GM10248 (cell line): ENCODE measurements around the gene TRIM6.

Experiments used
- CTCF ChIA-PET: fragments of 300-600 bp; sonication (Branson Sonifier 250); formaldehyde crosslinking; extraction: SDS; loops from one replicate; lab custom pipeline; 2021; ENCODE audit warnings: antibody characterized with exemption; lab: Yijun Ruan, JAX
- POLR2A ChIA-PET: fragments of 350-650 bp; sonication (Branson Sonifier 250); formaldehyde crosslinking; extraction: SDS; loops from one replicate; lab custom pipeline; 2020; ENCODE audit warnings: antibody characterized with exemption; lab: Yijun Ruan, JAX
- DNase-seq: peaks from one replicate; pipeline ENCODE4 v3.0.0; 2012; ENCODE audit errors: extremely low spot score
- TF ChIP-seq, protein P1 (sequence below): IDR thresholded peaks from 2 replicates; pipeline ENCODE4 v1.5.1; 2012; ENCODE audit warnings: mild to moderate bottlenecking, low read depth; ENCODE audit errors: extremely low read depth, missing control alignments, control extremely low read depth

TRIM6 gene

GRCh38 chr11:5625281-5625680 is 28.8 kb downstream of the TRIM6 start:
- ChIA-PET POLR2A (no interaction called here), CTCF (interaction anchor here (0.9 to 2.1 kb wide), 3 partner anchors 13 to 70 kb away, joined by 3 to 13 read pairs (median 3); no protein-coding TSS in a partner anchor)

DNA sequence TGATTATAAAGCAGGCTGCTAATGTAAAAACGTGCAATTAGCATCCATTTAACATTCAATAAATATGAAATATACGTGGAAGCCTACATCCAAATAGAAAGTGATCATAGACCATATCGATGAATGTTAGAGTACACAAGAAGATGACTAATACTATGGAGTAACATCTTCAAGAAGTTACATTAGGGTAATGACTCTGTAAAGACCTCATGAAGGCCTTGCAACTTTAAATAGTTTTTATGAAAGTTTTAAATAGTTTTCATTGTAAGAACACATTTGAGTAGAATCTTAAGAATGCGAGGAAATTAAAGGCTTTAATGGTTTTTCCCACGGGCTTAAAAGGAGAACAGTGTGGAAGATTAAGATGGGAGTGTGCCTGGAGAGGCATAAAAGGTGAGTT is 29.8 kb downstream of the TRIM6 start:
- no peak for DNase-seq
- ChIA-PET CTCF (interaction anchor here (2.1 kb wide), 1 partner anchor 25 kb away, joined by 13 read pairs; no protein-coding TSS in a partner anchor), POLR2A (no interaction called here)
- TF ChIP-seq, protein P1, sequence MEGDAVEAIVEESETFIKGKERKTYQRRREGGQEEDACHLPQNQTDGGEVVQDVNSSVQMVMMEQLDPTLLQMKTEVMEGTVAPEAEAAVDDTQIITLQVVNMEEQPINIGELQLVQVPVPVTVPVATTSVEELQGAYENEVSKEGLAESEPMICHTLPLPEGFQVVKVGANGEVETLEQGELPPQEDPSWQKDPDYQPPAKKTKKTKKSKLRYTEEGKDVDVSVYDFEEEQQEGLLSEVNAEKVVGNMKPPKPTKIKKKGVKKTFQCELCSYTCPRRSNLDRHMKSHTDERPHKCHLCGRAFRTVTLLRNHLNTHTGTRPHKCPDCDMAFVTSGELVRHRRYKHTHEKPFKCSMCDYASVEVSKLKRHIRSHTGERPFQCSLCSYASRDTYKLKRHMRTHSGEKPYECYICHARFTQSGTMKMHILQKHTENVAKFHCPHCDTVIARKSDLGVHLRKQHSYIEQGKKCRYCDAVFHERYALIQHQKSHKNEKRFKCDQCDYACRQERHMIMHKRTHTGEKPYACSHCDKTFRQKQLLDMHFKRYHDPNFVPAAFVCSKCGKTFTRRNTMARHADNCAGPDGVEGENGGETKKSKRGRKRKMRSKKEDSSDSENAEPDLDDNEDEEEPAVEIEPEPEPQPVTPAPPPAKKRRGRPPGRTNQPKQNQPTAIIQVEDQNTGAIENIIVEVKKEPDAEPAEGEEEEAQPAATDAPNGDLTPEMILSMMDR, result no peak

More at GRCh38 chr11:5625281-5625680, 28.8 kb downstream of the TRIM6 start:
- no peak for DNase-seq
- TF ChIP-seq, protein P1, result no peak

GRCh38 chr11:5631417-5631816 is 35.0 kb downstream of the TRIM6 start:
- CTCF ChIA-PET, result no interaction called here
- POLR2A ChIA-PET, result interaction anchor here (0.6 to 1.0 kb wide), 2 partner anchors 64 to 69 kb away, joined by 4 read pairs; no protein-coding TSS in a partner anchor
- TF ChIP-seq, protein P1, result no peak
- no peak for DNase-seq

- TF ChIP-seq, protein P1, result no peak
- peak; percentile 69 for DNase-seq
- ChIA-PET POLR2A (interaction anchor here (0.6 to 1.0 kb wide), 2 partner anchors 63 to 68 kb away, joined by 4 read pairs; no protein-coding TSS in a partner anchor), CTCF (interaction anchor here (0.7 kb wide), 1 partner anchor 52 kb away, joined by 3 read pairs; the partner anchor contains the start of gene TRIM5)
These were observed 35.7 kb downstream of the TRIM6 start for GRCh38 chr11:5631969-5632635.

DNA sequence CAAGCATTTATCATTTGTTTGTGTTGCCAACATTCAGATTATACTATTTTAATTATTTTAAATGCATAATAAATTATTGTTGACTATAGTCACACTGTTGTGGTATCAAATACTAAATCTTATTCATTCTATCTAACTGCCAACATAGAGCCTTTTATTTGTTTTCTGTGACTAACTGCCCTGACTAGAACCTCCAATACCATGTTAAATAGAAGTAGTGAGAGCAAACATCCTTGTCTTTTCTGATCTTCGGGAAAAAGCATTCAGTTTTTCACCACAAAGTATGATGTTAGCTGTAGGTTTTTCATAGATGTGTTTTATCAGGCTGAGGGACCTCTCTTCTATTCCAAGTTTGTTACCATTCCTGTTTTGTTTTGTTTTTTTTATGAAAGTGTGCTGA is 43.5 kb downstream of the TRIM6 start:
- TF ChIP-seq, protein P1, result no peak
- no peak for DNase-seq
- ChIA-PET POLR2A (no interaction called here), CTCF (no interaction called here)

DNA sequence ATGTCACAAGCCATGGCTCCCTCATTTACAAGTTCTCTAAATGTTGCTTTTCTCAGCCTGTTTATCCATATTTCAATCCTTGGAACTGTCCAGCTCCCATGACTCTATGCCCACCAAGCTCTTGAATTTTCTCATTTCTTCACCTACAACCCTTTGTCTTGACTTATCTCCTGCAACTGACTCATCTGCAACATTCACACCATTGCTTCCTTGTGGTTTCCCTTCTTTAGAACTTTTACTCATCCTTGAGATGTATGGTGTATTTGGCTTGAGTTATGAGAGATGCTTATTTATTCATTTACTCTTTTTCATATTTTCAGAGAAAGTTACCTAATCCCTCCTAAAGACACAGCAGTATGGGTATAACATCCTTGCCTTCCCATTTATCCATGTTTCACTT is 47.1 kb downstream of the TRIM6 start:
- CTCF ChIA-PET, result no interaction called here
- TF ChIP-seq, protein P1, result no peak
- no peak for DNase-seq
- POLR2A ChIA-PET, result no interaction called here
